NCI-H2107 treated with DMSO at 0.1 percent for 48 hours (cell line): Measurements from ENCODE around the gene PSMB1.
A peak's percentile ranks its signal among the peaks of the same experiment; 100 is the strongest.

Experiments used
- DNase-seq: peaks from one replicate; lab custom pipeline; 2025; ENCODE audit not compliant: unreplicated experiment; lab: John Stamatoyannopoulos, UW

The PSMB1 gene

DNA sequence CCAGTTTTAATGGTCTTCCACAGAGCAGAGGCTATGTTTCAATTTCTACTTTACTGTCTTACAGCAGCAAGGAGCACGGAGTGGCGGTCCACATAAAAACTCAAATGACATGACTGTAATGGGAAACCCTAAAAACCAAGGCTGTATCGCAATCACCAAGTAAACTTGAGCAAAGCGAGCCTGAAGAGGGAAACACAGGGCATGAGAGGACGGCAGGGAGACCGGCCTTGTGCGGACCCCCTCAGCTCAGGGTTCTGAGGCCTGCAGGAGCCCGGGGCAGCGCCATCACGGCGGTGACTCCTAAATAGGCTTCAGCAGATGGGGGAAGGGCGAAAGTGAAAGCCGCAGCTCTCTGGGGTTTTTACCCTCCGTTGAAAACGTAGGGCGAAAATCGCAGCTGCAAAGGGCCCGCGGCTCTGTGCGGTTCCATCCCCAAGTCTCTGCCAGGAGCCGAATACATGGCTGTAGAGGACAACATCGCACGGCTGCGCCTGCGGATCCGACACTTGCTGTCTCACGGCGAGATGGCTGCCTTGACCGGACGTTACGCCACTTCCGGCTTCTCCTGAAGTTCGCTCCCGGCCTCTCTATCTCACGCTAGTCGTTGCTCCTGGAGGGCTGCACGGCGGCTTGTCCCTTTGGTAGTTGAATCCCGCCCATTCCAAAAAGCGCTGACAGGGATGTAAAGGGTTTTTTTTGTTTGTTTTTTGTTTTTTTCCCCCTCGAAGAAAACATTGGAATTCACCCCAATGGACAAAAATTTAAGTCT is at the start of gene PSMB1:
PSMB1 (minus strand) TSS at position 543 of the 769 bp plus-strand sequence; CDS start at position 478, 65 bp downstream.
- peak; percentile 90 for DNase-seq

DNA sequence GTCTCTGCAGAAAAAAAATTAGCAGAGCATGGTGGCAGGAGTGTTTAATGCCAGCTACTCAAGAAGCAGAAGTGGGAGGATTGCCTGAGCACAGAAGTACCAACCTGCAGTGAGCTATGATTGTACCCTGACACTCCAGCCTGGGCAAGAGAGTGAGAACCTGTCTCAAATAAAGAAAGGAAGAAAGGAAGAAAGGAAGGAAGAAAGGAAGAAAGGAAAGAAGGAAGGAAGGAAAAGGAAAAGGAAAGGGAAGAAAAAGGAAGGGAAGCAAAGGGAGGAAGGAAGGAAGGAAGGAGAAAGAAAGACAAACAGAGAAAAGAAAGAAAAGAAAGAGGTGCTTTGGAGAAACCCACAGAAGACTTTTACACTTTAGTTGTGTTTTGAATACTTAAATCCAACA is 44.2 kb upstream of the PSMB1 start:
- no peak for DNase-seq

DNA sequence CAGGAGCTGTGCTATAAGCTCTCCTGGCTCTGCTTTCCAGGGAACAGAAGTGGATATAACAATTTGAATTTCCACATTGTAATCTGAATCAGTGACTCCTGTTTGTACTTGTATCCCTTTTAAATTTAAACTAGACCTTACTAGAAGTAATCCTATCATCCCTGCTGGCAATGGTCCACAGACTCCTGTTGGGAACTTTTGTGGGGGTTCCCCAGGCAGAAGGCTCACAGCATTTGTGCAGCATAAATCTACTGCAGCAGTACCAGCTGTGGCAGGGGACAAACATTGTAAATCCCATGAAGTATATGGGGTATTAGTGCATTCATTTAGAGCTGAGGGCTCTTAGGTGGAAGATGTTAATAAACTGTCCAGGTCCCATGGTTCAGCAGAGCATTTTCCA is 43.3 kb upstream of the PSMB1 start:
- DNase-seq = no peak

DNA sequence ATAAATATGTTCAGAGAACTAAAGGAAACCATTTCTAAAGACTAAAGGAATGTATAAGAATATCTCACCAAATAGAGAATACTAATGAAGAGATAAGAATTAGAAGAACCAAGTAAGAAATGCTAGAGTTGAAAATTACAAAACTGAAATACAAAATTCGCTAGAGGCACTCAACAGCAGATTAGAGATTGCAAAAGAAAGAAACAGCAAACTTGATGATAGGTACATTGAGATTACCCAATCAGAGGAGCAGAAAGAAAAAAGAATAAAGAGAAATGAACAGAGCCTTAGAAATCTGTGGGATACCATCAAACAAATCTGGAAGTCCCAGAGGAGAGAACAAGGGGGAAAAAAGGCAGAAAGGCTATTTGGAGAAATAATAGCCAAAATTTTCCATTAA is 37.6 kb upstream of the PSMB1 start:
- DNase-seq = no peak

DNA sequence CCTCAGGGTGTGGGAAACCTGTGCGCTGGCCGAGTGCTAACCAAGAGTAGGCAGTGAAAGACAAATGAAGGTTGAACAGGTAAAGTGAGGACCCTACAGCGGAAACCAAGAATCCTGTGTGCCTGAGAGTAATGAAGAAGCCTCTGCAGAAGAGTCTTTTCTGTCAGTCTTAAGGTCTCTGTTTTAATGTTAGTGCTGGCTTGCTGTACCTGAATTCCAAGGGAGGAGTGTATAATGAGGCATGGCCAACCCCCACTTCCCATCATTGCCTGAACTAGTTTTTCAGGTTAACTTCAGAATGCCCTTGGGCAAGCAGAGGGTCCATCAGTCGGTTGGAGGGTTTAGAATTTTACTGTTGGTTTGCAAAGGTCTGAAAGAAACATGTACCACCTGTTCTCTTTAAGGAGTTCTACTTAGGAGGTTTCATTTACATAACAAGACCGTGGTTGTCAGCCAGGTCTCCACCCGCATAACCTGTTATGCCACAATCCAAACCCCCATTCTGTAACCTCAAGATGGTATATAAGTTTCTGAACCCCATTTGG is 31.9 kb upstream of the PSMB1 start:
- peak; percentile 45 for DNase-seq

DNA sequence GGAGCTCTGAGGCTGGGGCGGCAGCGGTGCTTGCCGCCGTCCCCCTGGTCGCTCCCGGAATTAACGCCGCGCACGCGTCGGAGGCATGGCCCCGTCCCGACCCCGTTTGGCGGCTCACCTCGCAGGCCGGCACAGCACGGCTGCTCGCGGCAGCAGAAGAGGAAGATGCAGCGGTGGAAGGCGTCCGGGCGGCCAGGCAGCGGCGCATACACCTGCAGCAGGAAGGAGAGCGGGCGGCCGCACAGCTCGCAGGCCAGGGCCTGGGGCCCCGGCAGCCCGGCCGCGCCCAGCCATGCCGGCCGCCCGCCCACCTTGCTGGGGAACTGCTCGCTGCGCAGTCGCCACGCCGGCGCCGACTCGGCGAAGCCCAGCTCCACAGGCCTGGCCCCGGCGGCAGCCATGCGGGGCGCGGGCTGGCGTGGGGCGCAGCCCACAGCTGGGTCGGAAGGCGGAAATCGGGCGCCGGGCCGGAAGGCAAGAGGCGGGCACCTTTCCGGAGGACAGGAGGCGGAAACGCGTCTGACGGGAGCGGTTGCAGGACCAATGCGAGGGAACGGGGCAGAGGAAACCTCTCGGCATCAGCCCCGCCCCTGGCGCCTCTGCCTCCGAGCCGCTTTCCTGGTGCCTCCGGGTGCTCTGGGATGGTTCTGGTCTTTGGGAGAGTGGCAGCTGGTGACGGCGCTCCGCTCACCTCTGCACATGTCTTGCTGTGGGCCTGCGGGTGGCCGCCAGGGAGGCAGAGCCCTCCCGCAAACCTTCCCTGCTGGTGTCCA is 31.3 kb upstream of the PSMB1 start, which contains the start of gene PDCD2:
PDCD2 (minus strand) TSS at position 457 of the 773 bp plus-strand sequence; CDS start at position 401, 56 bp downstream.
- peak; percentile 77 for DNase-seq

DNA sequence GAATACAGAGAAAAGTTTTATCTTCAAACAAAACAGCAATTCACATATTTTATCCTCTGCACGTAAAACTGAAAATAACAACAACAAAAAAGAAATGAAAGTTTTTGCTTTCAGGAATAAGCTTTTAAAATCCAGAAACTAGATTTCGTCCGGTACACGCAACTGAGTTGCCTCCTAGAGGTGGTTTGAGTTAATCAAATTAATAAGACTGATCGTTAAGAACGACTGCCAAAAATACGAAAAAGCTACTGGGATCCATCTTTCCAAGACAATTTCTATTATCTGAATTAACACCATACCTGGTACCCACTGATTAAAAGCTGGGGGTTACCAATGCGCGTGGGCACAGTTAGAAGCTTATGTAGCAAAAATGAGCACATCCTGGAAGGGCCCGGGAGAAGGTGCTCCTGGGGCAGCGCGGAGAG is 30.7 kb upstream of the PSMB1 start:
- no peak for DNase-seq

DNA sequence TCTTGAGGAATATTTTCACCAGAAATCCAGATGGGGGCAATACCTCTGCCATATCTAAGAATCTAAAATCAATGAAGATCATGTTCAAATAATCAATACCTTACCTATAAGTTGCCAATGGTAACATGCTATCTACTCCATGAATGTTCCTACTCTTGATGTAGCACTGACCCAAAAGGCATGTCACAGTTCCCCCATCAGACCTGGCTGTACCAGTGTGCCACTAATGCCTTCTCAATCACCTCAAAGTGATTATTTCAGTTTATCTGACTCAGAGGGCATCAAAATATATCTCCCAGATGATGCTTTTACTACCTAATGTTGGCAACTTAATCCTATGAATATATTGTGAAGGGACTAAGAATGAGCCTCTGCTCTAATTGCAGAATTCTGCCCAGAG is 25.8 kb upstream of the PSMB1 start:
- DNase-seq = no peak

DNA sequence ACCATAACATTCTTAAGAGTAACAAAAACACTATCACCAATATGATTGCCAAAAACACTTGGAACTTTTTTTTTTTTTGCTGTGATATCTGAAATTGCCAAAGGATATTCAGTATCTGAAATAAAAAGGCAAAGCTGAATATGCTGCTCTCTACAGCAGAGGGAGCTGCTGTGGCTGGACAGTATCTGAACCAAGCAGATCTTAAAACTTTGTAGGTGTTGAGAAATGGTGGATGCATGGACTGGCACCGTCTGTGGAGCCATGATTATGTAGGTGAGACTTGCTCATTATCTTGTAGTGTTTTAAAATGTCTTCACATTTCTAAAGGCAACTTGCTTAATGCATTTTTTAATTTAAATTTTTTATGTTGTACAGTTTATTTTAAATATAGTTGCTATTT is 22.1 kb upstream of the PSMB1 start:
- DNase-seq = no peak

DNA sequence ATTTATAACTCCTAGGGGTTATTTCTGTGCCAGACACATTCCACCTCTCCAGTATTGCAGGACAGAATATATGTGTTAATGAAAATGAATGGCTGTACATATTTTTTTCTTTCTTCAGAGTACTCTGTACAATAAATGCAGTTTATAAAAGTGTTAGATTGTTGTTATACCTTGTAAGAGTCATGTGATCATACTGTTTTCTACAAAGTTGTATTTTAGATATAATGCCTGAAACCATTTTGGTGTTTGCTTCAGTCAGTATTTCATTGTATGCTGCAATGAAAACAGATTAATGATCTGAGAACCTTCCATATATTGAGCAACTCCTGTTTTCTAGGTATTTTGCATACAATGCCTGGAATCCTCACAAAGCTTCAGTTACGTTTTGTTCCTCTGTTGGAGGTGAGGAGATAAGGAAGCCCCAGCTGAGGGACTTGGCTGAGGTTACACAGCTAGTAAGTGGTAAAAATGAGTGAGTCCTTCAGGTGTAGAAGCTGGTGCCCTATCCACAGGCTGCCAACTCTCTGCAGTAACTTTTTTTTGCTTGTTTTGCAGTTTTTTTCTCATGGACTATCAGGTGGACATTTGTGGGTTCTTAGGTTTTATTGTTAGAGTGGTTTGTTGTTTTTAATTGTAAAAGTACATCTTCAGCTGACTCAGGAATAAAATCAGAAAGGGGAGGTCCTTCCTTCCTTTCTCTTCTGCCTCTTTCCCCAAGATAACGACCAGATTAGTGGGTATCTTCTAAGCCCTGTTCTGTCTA is 19.8 kb upstream of the PSMB1 start:
- DNase-seq = no peak

DNA sequence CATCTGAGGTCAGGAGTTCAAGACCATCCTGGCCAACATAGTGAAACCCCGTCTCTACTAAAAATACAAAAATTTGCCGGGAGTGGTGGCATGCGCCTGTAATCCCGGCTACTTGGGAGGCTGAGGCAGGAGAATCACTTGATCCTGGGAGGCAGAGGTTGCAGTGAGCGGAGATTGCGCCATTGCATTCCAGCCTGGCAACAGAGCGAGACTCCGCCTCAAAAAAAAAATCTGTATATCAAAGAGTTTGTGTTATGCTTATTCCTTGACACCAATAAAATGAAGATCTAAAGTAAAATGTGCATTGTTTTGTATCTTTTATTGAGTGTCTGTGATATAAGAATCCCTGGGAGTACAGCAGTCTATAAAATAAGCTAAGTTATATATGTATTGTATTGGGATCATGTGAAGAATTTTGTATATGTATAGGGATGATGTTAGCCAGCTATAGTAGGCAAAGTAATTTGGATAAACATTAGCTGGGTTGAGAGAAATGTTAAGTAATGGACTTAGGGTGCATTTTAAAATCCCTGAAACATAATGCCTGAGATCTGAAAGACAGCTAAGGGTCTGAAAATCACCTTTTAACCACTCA is 11.9 kb upstream of the PSMB1 start:
- DNase-seq = no peak

DNA sequence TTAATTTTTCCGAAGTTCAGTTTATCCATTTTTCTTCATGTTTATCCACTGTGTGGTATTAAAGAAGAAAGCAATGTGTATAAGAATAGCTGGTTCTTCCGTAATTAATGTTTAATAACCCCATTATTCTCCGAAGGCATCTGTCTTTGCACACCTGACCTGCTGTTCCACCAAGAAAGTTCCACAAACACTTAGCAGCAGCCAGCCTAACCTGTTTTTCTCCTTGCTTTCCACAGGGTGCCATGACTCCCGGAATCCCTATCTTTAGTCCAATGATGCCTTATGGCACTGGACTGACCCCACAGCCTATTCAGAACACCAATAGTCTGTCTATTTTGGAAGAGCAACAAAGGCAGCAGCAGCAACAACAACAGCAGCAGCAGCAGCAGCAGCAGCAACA is 8.4 kb upstream of the PSMB1 start:
- DNase-seq = no peak

DNA sequence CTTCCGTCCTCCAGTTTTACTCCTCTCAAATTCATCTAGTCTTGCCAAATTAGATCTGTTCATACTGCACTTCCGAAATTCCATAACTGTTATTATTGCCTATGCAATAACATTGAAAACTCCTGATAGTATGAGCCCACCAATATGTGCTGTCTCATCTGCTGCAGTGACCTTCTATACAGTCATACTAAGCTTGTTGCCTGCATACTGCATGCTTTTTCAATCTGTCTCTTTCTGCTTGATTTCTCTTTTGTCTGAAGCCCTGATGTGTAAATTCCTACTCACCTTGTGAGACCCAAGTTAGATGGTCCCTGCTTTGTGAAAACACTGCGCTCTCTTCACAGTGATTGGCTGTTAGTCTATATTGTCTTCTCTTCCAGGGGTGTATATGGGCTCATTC is 2.2 kb upstream of the PSMB1 start:
- DNase-seq = no peak

DNA sequence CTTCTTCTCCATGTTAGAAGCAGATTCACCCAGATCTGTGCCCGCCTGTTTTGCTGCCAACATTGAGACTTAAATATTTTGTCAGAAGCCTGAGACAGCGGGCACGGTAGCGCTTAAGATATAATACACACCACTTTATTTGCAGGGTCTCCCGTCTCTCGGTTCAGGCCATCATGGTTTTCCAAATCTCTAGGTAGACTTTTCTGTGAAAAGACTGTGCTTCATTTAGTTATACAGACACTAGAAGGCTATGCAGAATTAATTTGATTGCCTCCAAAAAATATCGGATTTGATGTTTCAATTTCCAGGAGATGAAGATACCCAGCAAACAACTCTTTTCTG is 1.7 kb upstream of the PSMB1 start:
- no peak for DNase-seq

DNA sequence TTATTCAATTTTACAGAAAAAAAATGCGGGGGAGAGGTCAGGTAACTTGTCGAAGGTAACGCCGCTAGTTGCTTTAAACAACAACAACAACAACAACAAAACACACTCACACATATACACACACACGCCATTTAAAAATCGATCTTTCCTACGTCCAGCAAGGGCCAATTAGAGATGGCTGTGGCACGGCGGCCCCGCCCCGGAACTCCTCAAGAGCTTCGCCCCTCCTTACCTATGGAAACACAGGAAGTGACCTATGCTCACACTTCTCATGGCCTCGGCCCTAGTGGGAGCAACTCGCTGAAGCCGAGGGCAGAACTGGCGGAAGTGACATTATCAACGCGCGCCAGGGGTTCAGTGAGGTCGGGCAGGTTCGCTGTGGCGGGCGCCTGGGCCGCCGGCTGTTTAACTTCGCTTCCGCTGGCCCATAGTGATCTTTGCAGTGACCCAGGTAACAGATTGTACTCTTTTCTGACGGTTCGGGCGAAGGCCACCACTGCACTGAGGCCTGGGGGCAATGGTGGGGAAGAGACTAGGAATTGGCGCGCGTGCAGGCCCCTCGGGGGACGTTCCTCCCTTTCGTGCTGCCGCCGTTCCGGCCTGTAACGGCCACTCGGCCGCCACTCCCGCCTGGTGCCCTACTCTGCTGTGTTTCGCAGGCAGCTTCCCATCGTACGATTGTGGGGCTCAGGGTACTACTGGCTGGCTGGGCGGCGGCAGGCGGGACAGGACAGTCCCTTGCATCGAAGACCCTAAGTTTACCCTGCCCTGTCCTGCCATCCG is 1.1 kb upstream of the PSMB1 start, which contains the start of gene TBP:
TBP (plus strand) TSS at position 357 of the 783 bp plus-strand sequence. CDS start 2,661 bp downstream, outside the sequence.
- DNase-seq = peak; percentile 98

DNA sequence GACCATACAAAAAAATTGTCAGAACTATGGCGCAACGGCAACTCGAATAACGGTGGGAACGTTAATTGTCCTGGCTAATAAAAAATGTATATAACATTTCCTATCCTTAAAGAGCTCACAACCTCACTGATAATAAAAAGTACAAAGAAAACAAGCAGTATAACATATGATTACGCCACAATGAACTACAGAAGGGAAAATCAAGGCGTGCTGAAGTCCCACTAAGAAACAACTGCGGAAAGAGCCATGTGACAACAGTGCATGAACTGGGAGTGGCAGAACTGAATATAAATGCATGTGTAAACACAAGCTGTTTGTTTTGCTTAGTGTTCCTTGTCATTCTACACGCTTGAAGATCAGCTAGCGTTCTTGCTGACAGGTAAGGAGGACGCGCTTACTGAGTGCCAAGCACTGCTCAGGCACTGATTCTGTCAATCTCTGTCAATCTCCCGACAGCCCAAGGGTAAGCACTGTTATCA is 466 bp upstream of the PSMB1 start:
- peak; percentile 36 for DNase-seq

DNA sequence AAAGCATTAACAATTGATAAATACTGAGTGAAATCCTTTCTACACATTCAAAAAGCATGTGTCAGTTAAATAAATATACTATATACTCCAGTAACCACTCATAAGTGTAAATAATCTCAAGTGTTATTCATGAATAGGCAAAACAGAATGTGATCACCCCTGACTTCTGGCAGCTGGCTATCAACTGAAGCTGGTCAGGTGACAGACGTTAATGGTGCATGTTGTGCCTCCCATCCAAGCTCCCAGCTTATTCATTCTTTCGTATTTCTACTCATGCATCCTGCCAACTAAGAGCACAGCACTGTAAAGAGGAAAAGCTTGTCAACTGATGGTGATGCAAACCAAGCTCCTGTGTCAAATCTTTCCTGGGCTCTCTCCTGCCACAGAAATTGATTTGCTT is 7.7 kb downstream of the PSMB1 start:
- DNase-seq = peak; percentile 92

DNA sequence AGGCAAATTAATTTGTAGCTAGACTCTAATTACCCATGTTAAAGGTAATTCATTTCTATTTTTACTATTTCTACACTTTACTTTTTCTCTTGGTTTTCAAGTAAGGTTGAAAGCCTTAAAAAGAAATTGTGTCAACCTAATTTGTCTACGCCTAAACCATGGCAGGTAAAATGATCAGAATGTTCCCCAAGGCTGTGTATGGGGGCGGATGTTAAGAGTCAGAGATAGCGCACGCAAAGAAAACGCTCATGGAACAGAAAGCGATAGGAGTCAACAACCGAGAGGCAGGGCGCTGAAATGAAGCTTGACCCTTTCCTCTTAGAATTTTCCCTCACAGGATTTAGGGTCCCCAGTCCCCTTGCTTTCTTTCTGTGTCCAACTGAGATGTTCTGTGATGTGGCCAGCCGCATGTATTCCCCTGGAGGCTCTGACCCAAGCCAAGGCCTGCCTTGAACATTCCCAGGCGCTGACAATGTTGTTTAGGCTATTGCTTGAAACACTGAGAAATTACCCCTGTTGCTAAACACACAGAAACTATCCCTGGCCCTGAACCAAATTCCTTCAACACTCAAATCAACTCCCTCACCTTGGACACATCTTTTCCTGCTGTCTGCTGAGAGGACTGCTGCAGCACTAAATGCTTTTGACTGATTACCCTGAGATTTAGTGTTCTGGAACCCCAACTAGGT is 10.9 kb downstream of the PSMB1 start:
- DNase-seq = no peak

DNA sequence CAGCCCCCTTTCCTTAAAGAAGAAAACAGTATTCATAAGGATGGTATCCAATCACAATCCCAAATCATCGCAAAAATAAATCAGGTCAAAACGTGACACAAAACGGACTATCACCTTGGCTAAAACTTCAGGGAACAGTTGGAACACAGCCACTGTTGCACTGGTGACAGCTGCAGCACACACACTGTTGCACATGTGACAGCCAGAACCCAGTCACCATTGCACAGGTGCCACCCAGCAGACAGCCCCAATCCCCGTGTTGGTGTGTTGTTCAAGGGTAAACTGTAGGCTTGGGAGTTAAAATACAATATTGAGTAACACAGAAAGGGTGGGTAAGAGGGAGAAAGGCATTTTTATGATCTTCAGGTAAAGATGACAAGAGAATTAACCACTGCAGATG is 15.8 kb downstream of the PSMB1 start:
- DNase-seq = no peak
